Measurements from ENCODE around the gene QRICH2.

- no peak for TF ChIP-seq CTCF (IDR thresholded peaks at IDR 0.05; ENCODE audit: insufficient read depth, low read depth, low read length)
- no peak for TF ChIP-seq EZH2 (IDR thresholded peaks at IDR 0.05; ENCODE audit: insufficient read depth, low read length)
These were observed 64.0 kb downstream of the QRICH2 start for GRCh38 chr17:76243826-76244679.

Measured in astrocyte (in vitro differentiated cells and primary cell).